Suprapubic skin (tissue), 3 donors: Measurements from ENCODE around the gene ITGA1.

Source experiments
- CTCF ChIP-seq, 2 donors: fragments of 200-600 bp in 1 of 2; fragments of 450-650 bp in 1 of 2; sonication (generic) in 1 of 2; IDR thresholded peaks; one replicate each; pipeline ENCODE4 v1.5.1; 2016 to 2019; ENCODE audit warnings: antibody characterized with exemption in 2 of 2, mild to moderate bottlenecking in 1 of 2, moderate library complexity in 1 of 2
- POLR2A ChIP-seq, 2 donors: fragments of 450-650 bp; IDR thresholded peaks; one replicate each; pipeline ENCODE4 v1.6.1; 2017; ENCODE audit warnings: antibody characterized with exemption in 2 of 2, mild to moderate bottlenecking in 2 of 2, moderate library complexity in 2 of 2

DNA sequence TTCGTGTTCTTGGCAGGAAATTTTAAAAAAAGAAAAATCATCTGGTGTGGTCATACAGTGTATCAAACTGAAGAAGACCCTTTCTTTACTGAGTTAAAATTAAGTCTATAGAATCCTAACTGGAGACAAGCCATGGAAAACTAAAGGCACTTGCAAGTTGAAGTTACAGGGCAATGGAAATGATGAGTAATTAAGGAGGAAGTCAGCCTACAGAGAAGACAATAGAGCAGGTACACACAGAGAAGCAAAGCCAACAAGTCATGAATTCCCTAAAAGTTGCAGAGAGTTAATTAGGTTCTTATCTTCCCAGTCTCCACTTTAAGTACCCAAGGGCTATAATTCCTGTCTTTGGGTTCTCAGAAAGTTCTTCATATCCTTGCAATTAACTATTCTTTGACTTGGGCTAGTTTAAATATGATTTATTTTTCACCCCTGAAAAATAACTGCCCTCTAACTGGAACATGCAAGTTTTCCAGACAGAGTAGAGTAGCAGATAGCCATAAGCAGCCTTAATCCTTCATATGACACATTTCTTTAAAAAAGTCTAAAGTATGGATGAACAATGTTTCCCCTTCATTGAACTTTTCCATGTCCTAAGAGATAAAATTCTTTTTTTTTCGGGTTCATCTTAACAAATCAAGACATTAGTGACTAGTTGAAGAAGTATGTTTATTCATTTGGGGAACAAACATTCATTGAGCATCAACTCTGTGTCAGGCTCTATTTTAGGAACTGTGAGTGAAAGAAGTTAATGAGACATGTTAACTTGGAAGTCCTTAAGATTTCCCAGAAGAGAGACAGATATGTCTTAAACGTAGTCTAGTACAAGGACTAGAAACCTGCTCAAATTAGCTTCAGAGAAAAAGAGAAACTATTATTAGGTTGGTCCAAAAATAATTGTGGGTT lies 196.3 kb downstream of the ITGA1 start:
- TF ChIP-seq CTCF (IDR thresholded peaks at IDR 0.05): no peak
- TF ChIP-seq POLR2A (IDR thresholded peaks at IDR 0.05): no peak
